ENCODE data around the gene ARHGAP33.

DNA sequence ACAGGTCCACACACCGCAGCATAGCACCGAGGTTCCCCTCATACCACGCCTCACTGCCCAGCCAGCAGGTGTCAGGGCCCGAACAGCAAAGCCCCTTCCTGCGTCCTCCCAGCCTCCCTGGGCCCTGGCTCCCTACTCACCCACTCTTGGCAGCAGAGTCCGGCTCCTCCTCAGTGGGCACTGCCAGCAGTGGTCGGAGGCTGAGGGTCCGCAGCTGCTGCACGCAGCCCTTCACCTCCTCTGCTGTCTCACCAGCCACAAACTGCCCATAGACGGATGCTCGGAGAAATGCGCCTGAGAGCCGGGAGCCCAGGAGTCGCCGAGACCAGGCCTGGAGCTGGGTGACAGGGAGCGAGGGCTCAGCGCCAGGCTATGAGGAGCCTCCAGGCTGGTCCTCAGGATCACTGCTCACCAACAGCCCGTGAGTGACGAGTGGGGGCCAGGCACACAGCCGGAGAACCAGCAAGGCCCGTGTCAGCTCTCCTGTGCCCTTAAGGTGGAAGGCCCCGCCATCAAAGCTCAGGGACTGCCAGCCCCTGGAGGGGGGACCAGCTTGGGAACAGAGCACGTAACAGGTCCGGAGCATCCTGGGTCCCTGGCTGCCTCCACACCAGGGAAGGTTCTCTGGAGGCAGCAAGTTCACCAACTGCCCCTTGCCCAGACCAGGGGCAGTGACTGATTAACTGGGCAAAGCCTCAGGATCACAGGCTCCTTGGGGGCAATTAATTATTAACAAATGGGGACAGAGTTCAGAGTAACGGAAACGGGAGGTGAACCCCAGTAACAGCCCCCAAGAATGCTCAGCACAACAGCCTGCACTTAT lies 37.1 kb downstream of the ARHGAP33 start, which contains the start of gene PRODH2:
- TF ChIP-seq, protein P1, sequence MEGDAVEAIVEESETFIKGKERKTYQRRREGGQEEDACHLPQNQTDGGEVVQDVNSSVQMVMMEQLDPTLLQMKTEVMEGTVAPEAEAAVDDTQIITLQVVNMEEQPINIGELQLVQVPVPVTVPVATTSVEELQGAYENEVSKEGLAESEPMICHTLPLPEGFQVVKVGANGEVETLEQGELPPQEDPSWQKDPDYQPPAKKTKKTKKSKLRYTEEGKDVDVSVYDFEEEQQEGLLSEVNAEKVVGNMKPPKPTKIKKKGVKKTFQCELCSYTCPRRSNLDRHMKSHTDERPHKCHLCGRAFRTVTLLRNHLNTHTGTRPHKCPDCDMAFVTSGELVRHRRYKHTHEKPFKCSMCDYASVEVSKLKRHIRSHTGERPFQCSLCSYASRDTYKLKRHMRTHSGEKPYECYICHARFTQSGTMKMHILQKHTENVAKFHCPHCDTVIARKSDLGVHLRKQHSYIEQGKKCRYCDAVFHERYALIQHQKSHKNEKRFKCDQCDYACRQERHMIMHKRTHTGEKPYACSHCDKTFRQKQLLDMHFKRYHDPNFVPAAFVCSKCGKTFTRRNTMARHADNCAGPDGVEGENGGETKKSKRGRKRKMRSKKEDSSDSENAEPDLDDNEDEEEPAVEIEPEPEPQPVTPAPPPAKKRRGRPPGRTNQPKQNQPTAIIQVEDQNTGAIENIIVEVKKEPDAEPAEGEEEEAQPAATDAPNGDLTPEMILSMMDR (conservative IDR thresholded peaks at IDR 0.05; ENCODE audit: low read depth, low read length) = no peak
- TF ChIP-seq EZH2 (IDR thresholded peaks at IDR 0.05; ENCODE audit: low read length, unreplicated experiment) (no peak), EZH2phosphoT487 (IDR thresholded peaks at IDR 0.05; ENCODE audit: borderline replicate concordance, low read length) (no peak)
